ENCODE results near the gene PCDH1. TPM values are rescaled to one million over a fixed set of nuclear protein-coding genes. Genes with fewer than 3 reads are reported as not detected.

The PCDH1 gene
- total RNA-seq, 2 donors from 2014 or later, result 0.25 TPM; not detected in 1

- H3K27me3 Mint-ChIP-seq (ENCODE audit: low read depth), result peaks cover 6% of the 10 kb centered on the region
- peaks cover 9% of the 10 kb centered on the region for H3K4me1 Mint-ChIP-seq (ENCODE audit: low read depth)
- DNase-seq (no peak), ATAC-seq (replicated peaks in 1 of 2) (no peak)
- H3K9me3 Mint-ChIP-seq, result no peaks in the 10 kb centered on the region
- H3K36me3 Mint-ChIP-seq (ENCODE audit: insufficient read depth in 2 of 2), result no peaks in the 10 kb centered on the region
- peak overlapping the region; percentile 2 to 36 for H3K4me3 Mint-ChIP-seq
- peak overlapping the region; percentile 76 for H3K27ac Mint-ChIP-seq
Measured at GRCh38 chr5:141851195-141851874, 26.9 kb downstream of the PCDH1 start.

GRCh38 chr5:141850786-141851185, 27.4 kb downstream of the PCDH1 start:
- peaks cover 6% of the 10 kb centered on the region for H3K27me3 Mint-ChIP-seq (ENCODE audit: low read depth)
- peak overlapping the region; percentile 52 to 73 for H3K4me3 Mint-ChIP-seq
- ATAC-seq (replicated peaks in 1 of 2) (no peak), DNase-seq (no peak)
- H3K27ac Mint-ChIP-seq, result no peak overlapping the region
- peaks cover 14% of the 10 kb centered on the region for H3K4me1 Mint-ChIP-seq (ENCODE audit: low read depth)
- H3K9me3 Mint-ChIP-seq, result no peaks in the 10 kb centered on the region
- H3K36me3 Mint-ChIP-seq (ENCODE audit: insufficient read depth in 2 of 2), result no peaks in the 10 kb centered on the region

- Mint-ChIP-seq H3K27ac (peak overlapping the region; percentile 40), H3K4me1 (ENCODE audit: low read depth) (peaks cover 19% of the 10 kb centered on the region), H3K36me3 (ENCODE audit: insufficient read depth in 2 of 2) (no peaks in the 10 kb centered on the region), H3K27me3 (ENCODE audit: low read depth) (peaks cover 6% of the 10 kb centered on the region), H3K4me3 (peak overlapping the region; percentile 87 to 89), H3K9me3 (no peaks in the 10 kb centered on the region)
- DNase-seq (peak in 1 of 2 donors; percentile 17), ATAC-seq (replicated peaks in 1 of 2) (peak; percentile 5 to 9)
Measured at GRCh38 chr5:141850244-141850768, 27.9 kb downstream of the PCDH1 start.

DNA sequence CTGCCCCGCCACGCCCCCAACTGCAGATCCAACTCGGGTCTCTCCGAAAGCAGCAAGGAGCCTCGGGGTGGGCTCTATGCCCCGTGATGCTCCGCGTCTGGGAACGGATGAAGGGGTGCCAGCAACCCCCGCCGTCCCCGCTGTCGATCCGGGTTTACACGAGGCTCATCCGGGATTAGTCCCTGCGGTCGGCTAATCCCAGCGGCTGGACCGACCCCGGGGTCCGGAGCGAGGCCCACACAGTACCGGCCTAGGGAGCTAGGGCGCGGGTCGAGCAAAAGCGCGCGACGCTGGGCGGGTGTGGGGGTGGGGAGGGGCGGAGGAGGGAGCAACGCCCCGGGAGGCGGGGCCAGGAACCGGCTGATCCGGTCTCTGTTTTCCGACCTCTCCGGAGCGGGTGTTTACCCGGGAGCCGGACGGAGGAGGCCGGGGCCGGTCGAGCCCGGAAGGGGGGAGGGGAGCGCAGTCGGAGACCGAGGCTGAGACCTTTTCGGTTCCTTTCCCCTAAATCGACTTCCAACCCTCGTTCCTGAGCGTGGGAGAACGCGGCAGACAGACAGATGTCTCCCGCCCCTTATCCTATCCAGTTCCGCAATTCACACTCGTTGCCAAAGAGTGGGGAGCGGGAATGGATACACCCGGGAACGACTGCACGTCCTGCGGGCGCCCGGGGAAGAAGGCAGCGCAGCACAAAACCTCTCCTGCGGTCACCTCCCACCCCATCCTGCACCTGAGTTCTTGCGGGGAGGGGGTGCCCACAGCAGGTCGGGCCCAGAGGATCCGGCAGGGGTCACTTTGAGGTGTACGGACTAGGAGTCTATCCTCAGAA, 28.6 kb downstream of the PCDH1 start:
- Mint-ChIP-seq H3K27ac (peak overlapping the region; percentile 74), H3K4me1 (ENCODE audit: low read depth) (peaks cover 23% of the 10 kb centered on the region), H3K27me3 (ENCODE audit: low read depth) (peaks cover 6% of the 10 kb centered on the region), H3K4me3 (peak overlapping the region; percentile 87 to 89), H3K36me3 (ENCODE audit: insufficient read depth in 2 of 2) (no peaks in the 10 kb centered on the region), H3K9me3 (no peaks in the 10 kb centered on the region)
- DNase-seq (peak; percentile 75 to 80), ATAC-seq (replicated peaks in 1 of 2) (peak; percentile 83 to 85)

DNA sequence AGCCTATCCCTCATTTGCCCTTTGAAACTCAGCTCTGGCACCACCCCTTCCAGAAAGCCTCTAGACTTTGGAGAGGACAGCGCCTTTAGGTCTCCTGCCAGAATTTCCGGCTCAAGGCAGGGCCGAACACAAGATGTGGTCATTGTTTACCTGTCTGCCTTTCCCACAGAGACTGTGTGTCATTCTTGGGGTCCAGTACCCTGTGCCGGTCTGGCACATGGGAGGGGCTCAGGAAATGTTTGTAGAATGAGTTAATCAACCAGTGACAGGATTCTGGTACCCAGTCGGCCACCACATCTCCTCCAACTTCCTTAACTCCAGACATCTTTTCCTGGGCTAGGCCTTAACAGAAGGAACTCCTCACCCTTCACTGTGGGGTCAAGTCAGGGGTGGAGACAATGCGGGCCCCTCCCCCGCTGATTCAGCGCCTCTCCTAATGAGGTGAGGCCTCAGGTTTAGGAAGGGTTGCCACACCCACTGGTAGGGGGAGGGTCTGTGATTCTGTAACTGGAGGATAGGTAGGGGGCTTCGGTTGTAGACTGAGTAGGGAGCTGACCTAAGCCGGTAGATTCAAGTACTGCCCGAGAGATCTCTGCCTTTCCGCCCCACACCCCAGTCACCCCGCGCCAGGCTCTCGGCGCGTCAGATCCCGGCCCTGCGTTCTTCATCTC, 29.3 kb downstream of the PCDH1 start:
- H3K36me3 Mint-ChIP-seq (ENCODE audit: insufficient read depth in 2 of 2), result no peaks in the 10 kb centered on the region
- H3K4me1 Mint-ChIP-seq (ENCODE audit: low read depth), result peaks cover 23% of the 10 kb centered on the region
- ATAC-seq (replicated peaks in 1 of 2) (peak; percentile 54), DNase-seq (peak; percentile 46 to 51)
- no peaks in the 10 kb centered on the region for H3K9me3 Mint-ChIP-seq
- H3K27ac Mint-ChIP-seq, result peak overlapping the region; percentile 74
- peaks cover 6% of the 10 kb centered on the region for H3K27me3 Mint-ChIP-seq (ENCODE audit: low read depth)
- H3K4me3 Mint-ChIP-seq, result peak overlapping the region; percentile 87 to 89

DNA sequence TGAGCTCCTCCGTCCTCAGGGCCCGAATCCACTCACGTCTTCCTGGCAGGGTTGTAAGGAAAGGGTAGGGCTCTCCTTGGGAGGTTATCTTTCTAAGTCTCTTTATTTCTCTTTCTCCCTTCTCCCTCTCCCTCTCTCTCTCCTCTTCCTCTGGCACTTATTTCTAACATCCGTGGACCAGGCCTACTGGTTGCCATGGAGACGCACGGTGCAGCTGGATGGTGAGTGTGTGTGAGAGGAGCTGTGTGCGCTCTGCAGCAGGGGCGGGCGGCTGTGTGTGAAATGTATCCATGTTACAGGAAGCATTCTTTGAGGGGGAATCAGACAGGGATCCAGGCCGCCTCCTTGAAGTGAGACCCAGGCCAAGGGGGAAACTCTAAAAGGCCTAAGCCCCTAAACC, 32.2 kb downstream of the PCDH1 start:
- Mint-ChIP-seq H3K27ac (no peak overlapping the region), H3K4me1 (ENCODE audit: low read depth) (peaks cover 23% of the 10 kb centered on the region), H3K4me3 (no peak overlapping the region), H3K36me3 (ENCODE audit: insufficient read depth in 2 of 2) (no peaks in the 10 kb centered on the region), H3K9me3 (no peaks in the 10 kb centered on the region), H3K27me3 (ENCODE audit: low read depth) (peaks cover 6% of the 10 kb centered on the region)
- ATAC-seq (replicated peaks in 1 of 2) (no peak), DNase-seq (no peak)

- ATAC-seq (replicated peaks in 1 of 2), result peak in 1 of 2 donors; percentile 20
- H3K36me3 Mint-ChIP-seq (ENCODE audit: insufficient read depth in 2 of 2), result no peaks in the 10 kb centered on the region
- no peaks in the 10 kb centered on the region for H3K9me3 Mint-ChIP-seq
- peaks cover 23% of the 10 kb centered on the region for H3K4me1 Mint-ChIP-seq (ENCODE audit: low read depth)
- H3K4me3 Mint-ChIP-seq, result no peak overlapping the region
- H3K27me3 Mint-ChIP-seq (ENCODE audit: low read depth), result peaks cover 8% of the 10 kb centered on the region
- H3K27ac Mint-ChIP-seq, result no peak overlapping the region
- peak; percentile 5 to 15 for DNase-seq
Measured at GRCh38 chr5:141845371-141845851, 32.8 kb downstream of the PCDH1 start.

- H3K4me1 Mint-ChIP-seq (ENCODE audit: low read depth), result peaks cover 23% of the 10 kb centered on the region
- peaks cover 12% of the 10 kb centered on the region for H3K27me3 Mint-ChIP-seq (ENCODE audit: low read depth)
- H3K4me3 Mint-ChIP-seq, result no peak overlapping the region
- no peaks in the 10 kb centered on the region for H3K36me3 Mint-ChIP-seq (ENCODE audit: insufficient read depth in 2 of 2)
- DNase-seq, result no peak
- no peaks in the 10 kb centered on the region for H3K9me3 Mint-ChIP-seq
- ATAC-seq (replicated peaks in 1 of 2), result no peak
- H3K27ac Mint-ChIP-seq, result no peak overlapping the region
Measured at GRCh38 chr5:141844414-141845097, 33.7 kb downstream of the PCDH1 start.

GRCh38 chr5:141843156-141843927, 34.9 kb downstream of the PCDH1 start:
- no peaks in the 10 kb centered on the region for H3K36me3 Mint-ChIP-seq (ENCODE audit: insufficient read depth in 2 of 2)
- H3K9me3 Mint-ChIP-seq, result no peaks in the 10 kb centered on the region
- ATAC-seq (replicated peaks in 1 of 2) (no peak), DNase-seq (no peak)
- no peak overlapping the region for H3K4me3 Mint-ChIP-seq
- H3K27ac Mint-ChIP-seq, result no peak overlapping the region
- H3K27me3 Mint-ChIP-seq (ENCODE audit: low read depth), result peaks cover 7% of the 10 kb centered on the region
- H3K4me1 Mint-ChIP-seq (ENCODE audit: low read depth), result peaks cover 23% of the 10 kb centered on the region

DNA sequence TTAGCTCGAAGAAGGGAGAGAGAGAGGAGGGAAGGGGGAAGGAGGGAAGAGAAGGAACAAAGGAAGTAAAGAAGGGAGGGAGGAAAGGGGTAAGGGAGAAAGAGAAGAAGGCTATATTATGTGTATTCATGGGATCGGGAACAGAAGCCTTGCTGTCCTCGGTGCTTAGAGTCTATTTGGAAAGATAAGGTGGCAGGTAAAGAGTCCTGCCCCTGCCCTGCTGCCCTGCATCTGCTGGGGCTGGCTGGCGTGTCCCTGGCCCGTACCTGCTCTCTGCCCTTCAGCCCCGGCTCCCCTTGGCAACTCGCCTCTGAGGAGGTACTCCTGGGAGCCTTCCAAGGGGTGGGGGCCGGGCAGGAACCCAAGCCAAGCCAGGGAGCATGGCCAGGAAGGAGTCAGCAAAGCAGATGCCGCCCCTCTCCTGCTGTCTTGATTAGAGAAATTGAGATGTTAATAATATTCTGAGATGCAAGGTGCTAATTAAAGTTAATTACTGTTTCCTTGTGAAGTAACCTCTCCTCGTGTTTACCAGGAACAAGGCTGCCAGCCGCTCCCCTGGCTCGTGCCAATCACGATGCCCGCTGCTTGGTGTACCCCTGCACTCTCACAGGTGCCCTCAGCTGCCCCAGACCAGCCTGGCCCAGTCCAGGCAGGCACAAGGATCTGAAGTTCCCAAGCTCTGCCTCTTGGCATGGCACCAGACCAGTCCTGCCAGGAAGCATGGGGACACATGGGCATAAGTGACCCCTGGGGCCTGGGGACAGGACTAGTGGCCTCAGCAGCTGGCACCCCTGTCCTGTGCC, 36.6 kb downstream of the PCDH1 start:
- H3K36me3 Mint-ChIP-seq (ENCODE audit: insufficient read depth in 2 of 2), result no peaks in the 10 kb centered on the region
- H3K27me3 Mint-ChIP-seq (ENCODE audit: low read depth), result peaks cover 6% of the 10 kb centered on the region
- no peaks in the 10 kb centered on the region for H3K9me3 Mint-ChIP-seq
- DNase-seq (no peak), ATAC-seq (replicated peaks in 1 of 2) (no peak)
- H3K4me1 Mint-ChIP-seq (ENCODE audit: low read depth), result peaks cover 22% of the 10 kb centered on the region
- H3K4me3 Mint-ChIP-seq, result no peak overlapping the region
- no peak overlapping the region for H3K27ac Mint-ChIP-seq

DNA sequence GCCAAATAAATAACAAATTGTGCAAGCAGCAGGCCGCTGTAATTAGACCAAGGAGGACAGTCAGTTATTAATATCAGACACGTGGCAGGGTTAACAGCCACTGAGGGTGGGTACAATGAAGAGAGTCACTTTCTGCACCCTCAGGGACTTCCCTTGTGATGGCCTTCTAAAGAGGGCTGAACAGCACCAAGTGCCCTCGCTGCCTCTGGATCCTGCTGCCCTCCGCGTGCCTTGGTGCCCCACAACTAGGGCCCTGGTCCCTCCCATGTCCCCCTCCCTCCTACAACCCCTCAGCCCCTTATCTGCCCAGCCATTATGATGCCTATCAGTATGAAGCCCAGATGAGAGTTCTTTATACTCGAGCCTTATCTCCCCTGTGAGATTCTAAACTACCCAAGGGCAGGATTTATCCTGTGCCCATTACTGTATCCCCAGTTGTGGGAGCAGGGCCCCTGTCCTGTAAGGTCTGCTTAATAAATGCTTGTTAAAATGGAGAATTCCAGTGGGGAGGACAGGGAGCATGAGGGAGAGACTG, 37.3 kb downstream of the PCDH1 start:
- H3K27me3 Mint-ChIP-seq (ENCODE audit: low read depth), result peaks cover 6% of the 10 kb centered on the region
- no peaks in the 10 kb centered on the region for H3K36me3 Mint-ChIP-seq (ENCODE audit: insufficient read depth in 2 of 2)
- no peak overlapping the region for H3K27ac Mint-ChIP-seq
- H3K4me1 Mint-ChIP-seq (ENCODE audit: low read depth), result peaks cover 24% of the 10 kb centered on the region
- H3K4me3 Mint-ChIP-seq, result no peak overlapping the region
- no peak for DNase-seq
- H3K9me3 Mint-ChIP-seq, result no peaks in the 10 kb centered on the region
- no peak for ATAC-seq (replicated peaks in 1 of 2)
